Esophagus (tissue), 2 donors: ENCODE measurements around the gene TNFRSF9. TPM values are rescaled to one million over a fixed set of nuclear protein-coding genes. Genes with fewer than 3 reads are reported as not detected.
"Not testable (repeated sequence)": the region's sequence is repeated elsewhere in the genome, so short reads cannot be mapped to it uniquely, and the experiment has no call there.

Experiments used
- H3K27ac ChIP-seq, 2 donors: one replicate each; pipeline ENCODE4 v1.5.1; 2013; ENCODE audit warnings: low read depth in 2 of 2, mild to moderate bottlenecking in 2 of 2, inconsistent platforms in 1 of 2, low read length in 1 of 2, moderate library complexity in 1 of 2
- H3K27me3 ChIP-seq, 2 donors: one replicate each; pipeline ENCODE4 v1.6.1; 2013; ENCODE audit warnings: low read length in 2 of 2, control low read depth in 1 of 2, mild to moderate bottlenecking in 1 of 2; ENCODE audit not compliant: insufficient read depth in 2 of 2, control insufficient read depth in 1 of 2
- H3K36me3 ChIP-seq, 2 donors: one replicate each; pipeline ENCODE4 v1.6.1; 2013; ENCODE audit warnings: low read length in 1 of 2; ENCODE audit not compliant: control insufficient read depth in 2 of 2, insufficient read depth in 2 of 2
- H3K4me1 ChIP-seq, 2 donors: one replicate each; pipeline ENCODE4 v1.6.1; 2013; ENCODE audit warnings: low read length in 1 of 2; ENCODE audit not compliant: control insufficient read depth in 2 of 2, insufficient read depth in 2 of 2
- H3K4me3 ChIP-seq, 2 donors: one replicate each; pipeline ENCODE4 v1.5.1; 2013; ENCODE audit warnings: low read length in 2 of 2, mild to moderate bottlenecking in 2 of 2, low read depth in 1 of 2, moderate library complexity in 1 of 2
- H3K9me3 ChIP-seq, 2 donors: one replicate each; pipeline ENCODE4 v1.6.1; 2013; ENCODE audit warnings: mild to moderate bottlenecking in 2 of 2, low read depth in 1 of 2, low read length in 1 of 2, moderate library complexity in 1 of 2; ENCODE audit not compliant: control insufficient read depth in 2 of 2, insufficient read depth in 1 of 2
- WGBS, 2 donors: extraction: QIAGEN DNeasy Blood & Tissue Kit; methylation state at CpG; one replicate each; pipeline ENCODE4 v1.1.7; 2013; 5-methylcytosine and 5-hydroxymethylcytosine counted together
- polyA plus RNA-seq, 2 donors: library from polyadenylated mRNA; stranded (reverse); fragments of 200-250 nt; gene quantifications; one replicate each; pipeline ENCODE4 v1.2.3, GENCODE V29; 2013
- donor health status: healthy with polysubstance abuse.
- donor health status: Bipolar disorder and iron deficiency.

The TNFRSF9 gene
- polyA plus RNA-seq, 2 donors = 0.02 to 0.12 TPM

GRCh38 chr1:7928247-7928646 lies 12.4 kb downstream of the TNFRSF9 start:
- Histone ChIP-seq H3K27ac (no peak overlapping the region), H3K9me3 (no peaks in the 10 kb centered on the region), H3K27me3 (no peaks in the 10 kb centered on the region), H3K4me1 (no peaks in the 10 kb centered on the region), H3K4me3 (no peak overlapping the region), H3K36me3 (no peaks in the 10 kb centered on the region)
- 87 to 88% methylated on average over 4 of the region's 4 CpGs for WGBS, 2 donors

- not testable (repeated sequence) for H3K9me3 ChIP-seq, H3K4me3 ChIP-seq, H3K27ac ChIP-seq, H3K36me3 ChIP-seq, H3K4me1 ChIP-seq, H3K27me3 ChIP-seq
- WGBS, 2 donors = 48 to 52% methylated on average over 8 of the region's 8 CpGs
Observed at GRCh38 chr1:7927061-7927460, 13.6 kb downstream of the TNFRSF9 start.

GRCh38 chr1:7922301-7922700 lies 18.3 kb downstream of the TNFRSF9 start:
- Histone ChIP-seq H3K27me3 (no peaks in the 10 kb centered on the region), H3K27ac (no peak overlapping the region), H3K36me3 (no peaks in the 10 kb centered on the region), H3K4me3 (no peak overlapping the region), H3K9me3 (no peaks in the 10 kb centered on the region), H3K4me1 (no peaks in the 10 kb centered on the region)
- 79 to 82% methylated on average over 6 of the region's 6 CpGs for WGBS, 2 donors

- WGBS, 2 donors = 92 to 93% methylated on average over 7 of the region's 7 CpGs
- Histone ChIP-seq H3K27me3 (no peaks in the 10 kb centered on the region), H3K27ac (no peak overlapping the region), H3K4me1 (no peaks in the 10 kb centered on the region), H3K9me3 (no peaks in the 10 kb centered on the region), H3K36me3 (no peaks in the 10 kb centered on the region), H3K4me3 (no peak overlapping the region)
Observed at GRCh38 chr1:7921796-7922195, 18.8 kb downstream of the TNFRSF9 start.

GRCh38 chr1:7919880-7920279 lies 20.8 kb downstream of the TNFRSF9 start:
- H3K9me3 ChIP-seq = no peaks in the 10 kb centered on the region
- no peaks in the 10 kb centered on the region for H3K36me3 ChIP-seq
- 84 to 86% methylated on average over 5 of the region's 5 CpGs for WGBS, 2 donors
- H3K27me3 ChIP-seq = no peaks in the 10 kb centered on the region
- H3K4me3 ChIP-seq = no peak overlapping the region
- no peaks in the 10 kb centered on the region for H3K4me1 ChIP-seq
- H3K27ac ChIP-seq = no peak overlapping the region

GRCh38 chr1:7917971-7918370 lies 22.7 kb downstream of the TNFRSF9 start:
- H3K27ac ChIP-seq, H3K4me3 ChIP-seq, H3K9me3 ChIP-seq, H3K36me3 ChIP-seq, H3K27me3 ChIP-seq, H3K4me1 ChIP-seq: not testable (repeated sequence)
- 78 to 80% methylated on average over 5 of the region's 5 CpGs for WGBS, 2 donors

- no peak overlapping the region for H3K4me3 ChIP-seq
- 69 to 77% methylated on average over 2 of the region's 2 CpGs for WGBS, 2 donors
Observed at GRCh38 chr1:7916501-7916830, 24.2 kb downstream of the TNFRSF9 start.

GRCh38 chr1:7915826-7916500 lies 24.7 kb downstream of the TNFRSF9 start:
- H3K27ac ChIP-seq = no peak overlapping the region
- no peaks in the 10 kb centered on the region for H3K27me3 ChIP-seq
- H3K4me1 ChIP-seq = no peaks in the 10 kb centered on the region
- no peaks in the 10 kb centered on the region for H3K9me3 ChIP-seq
- no peaks in the 10 kb centered on the region for H3K36me3 ChIP-seq
- H3K4me3 ChIP-seq = no peak overlapping the region
- WGBS, 2 donors = 59 to 60% methylated on average over 5 of the region's 5 CpGs

More at GRCh38 chr1:7916501-7916830, 24.2 kb downstream of the TNFRSF9 start:
- H3K4me1 ChIP-seq = no peaks in the 10 kb centered on the region
- H3K36me3 ChIP-seq = no peaks in the 10 kb centered on the region
- no peaks in the 10 kb centered on the region for H3K27me3 ChIP-seq
- no peak overlapping the region for H3K27ac ChIP-seq
- H3K9me3 ChIP-seq = no peaks in the 10 kb centered on the region

- H3K4me3 ChIP-seq = no peak overlapping the region
- H3K27ac ChIP-seq = peak overlapping the region in 1 of 2 donors; percentile 34
- H3K27me3 ChIP-seq = no peaks in the 10 kb centered on the region
- no peaks in the 10 kb centered on the region for H3K9me3 ChIP-seq
- no peaks in the 10 kb centered on the region for H3K4me1 ChIP-seq
- 42 to 50% methylated on average over 18 of the region's 18 CpGs for WGBS, 2 donors
- H3K36me3 ChIP-seq = no peaks in the 10 kb centered on the region
Observed at GRCh38 chr1:7912743-7913557, 27.7 kb downstream of the TNFRSF9 start.

GRCh38 chr1:7912145-7912544 lies 28.5 kb downstream of the TNFRSF9 start:
- no peaks in the 10 kb centered on the region for H3K27me3 ChIP-seq
- no peak overlapping the region for H3K27ac ChIP-seq
- no peaks in the 10 kb centered on the region for H3K4me1 ChIP-seq
- no peaks in the 10 kb centered on the region for H3K36me3 ChIP-seq
- 76 to 89% methylated on average over 3 of the region's 3 CpGs for WGBS, 2 donors
- H3K9me3 ChIP-seq = no peaks in the 10 kb centered on the region
- H3K4me3 ChIP-seq = no peak overlapping the region
